GM19467 (cell line): ENCODE measurements around the gene ANKS6.

Experiments used
- ATAC-seq: cut with Tn5 transposase; IDR thresholded peaks from one replicate; pipeline ENCODE4 v1.9.1; 2021; ENCODE audit warnings: mild to moderate bottlenecking, moderate library complexity; ENCODE audit not compliant: unreplicated experiment

The ANKS6 gene

GRCh38 chr9:98791608-98792490 is 4.5 kb downstream of the ANKS6 start:
- ATAC-seq = no peak

DNA sequence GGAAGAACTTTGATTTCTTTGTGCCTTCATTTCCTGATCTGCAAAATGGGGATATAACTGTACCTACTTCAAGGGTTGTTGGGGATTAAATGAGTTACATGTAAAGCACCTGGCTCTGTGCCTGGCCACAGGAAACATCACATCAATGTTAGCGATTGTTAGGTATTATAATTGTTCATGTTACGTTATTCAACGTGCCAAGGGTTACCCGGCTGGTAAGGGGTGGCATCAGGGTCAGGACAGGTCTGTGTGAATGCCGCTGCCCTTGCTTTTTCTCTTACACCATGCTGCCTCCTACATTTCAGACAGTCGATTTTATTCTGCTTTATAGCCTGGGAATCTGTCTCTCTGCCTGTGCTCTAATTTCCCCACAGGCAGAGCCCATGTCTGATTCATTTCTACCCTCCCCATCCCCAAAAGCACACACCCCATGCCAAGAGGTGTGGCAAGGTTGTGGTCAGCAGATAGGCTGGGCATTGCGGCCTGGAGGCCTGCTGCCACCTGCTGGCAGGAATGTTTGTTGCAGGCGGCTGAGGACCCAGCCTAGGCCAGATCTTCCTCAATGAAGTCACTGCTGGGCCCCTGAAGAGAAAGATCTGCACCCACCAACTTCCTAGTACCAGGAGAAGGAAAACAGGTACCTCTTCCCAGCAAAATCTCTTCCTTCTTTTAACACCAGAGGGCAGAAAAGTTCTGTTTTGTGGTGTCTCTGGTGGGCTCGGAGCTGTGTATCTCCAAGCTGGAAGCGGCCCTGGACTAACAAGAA is 5.3 kb downstream of the ANKS6 start:
- no peak for ATAC-seq

GRCh38 chr9:98790134-98790841 is 6.1 kb downstream of the ANKS6 start:
- no peak for ATAC-seq

- no peak for ATAC-seq
These were observed 6.7 kb downstream of the ANKS6 start for GRCh38 chr9:98789483-98790133.

GRCh38 chr9:98787766-98788335 is 8.5 kb downstream of the ANKS6 start:
- ATAC-seq = no peak

DNA sequence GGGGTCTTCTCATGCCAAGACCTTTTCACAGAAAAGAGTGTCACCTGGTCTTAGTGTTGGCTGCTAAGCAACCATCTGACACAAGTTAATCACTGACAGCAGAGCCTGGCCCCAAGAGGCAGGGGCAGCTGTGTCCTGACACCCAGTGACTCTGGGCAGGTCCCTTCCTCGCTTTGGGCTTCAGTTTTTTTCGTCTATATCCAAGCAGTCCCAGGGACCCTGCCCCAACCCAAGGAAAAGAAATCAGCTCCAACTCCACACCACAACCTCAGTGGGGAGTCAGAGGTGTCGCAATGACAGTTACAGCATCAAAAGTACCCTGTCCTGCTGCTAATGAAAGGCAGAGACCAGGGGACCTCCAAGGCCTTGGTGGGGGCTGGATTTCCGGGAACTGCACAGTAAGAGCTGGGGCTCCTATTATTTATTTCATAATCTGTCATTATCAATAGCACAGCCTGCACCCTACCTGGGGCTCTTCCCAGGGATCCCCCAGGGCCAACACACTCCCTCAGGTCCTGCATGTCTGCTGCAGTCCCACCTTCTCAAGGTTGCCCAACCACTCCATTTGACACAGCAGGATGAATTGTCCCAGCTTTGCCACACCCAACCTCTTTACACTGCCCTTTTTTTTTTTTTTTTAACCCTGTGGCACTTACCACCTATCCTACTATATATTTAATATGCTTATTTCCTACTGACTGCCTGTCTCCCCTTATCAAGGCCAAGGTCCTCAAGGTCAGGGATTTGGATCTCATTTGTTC is 9.4 kb downstream of the ANKS6 start:
- no peak for ATAC-seq

DNA sequence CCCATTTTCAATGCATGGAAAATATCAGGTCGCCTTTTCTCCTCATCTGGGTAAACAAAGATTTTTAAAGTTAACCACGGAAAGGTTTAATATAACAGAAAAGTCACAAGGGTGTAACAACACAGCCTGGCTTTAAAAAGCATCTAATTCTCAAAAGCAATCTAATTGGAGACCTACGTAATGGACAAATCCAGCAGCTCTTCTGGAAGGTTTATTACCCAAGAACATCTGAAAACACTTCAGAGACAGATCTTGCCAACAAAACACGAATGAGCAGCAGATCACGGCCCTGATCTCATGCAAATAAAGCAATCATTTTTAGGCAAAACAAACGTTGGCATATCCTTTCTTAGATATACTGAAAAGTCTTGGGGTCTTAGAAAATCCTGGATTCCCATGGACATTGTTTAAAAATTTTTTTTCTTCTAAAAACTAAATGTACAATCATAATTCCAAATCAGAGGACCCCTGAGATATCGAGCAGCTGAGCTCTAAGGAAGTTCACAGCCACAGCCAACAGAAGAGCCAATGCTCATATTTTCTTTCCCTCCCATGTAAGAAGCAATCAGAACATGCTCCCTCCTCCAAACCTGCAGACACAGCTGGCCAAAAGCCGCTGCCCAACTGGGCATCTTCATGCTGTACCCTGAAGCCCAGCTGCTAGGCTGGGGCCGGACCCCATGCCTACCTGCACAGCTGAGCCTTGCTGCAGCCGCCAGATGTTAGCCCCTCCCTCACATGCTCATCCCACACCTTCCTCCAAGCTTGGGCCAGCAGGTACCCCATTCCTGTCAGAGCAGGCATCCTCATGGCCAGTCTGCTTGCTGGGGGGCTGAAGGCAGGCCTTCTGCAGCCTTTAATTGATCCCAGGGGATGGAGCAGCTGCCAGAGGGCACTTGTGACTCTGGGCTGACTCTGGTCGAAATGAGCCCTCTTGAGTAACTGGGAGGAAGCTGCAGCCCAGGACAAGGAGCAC is 11.2 kb downstream of the ANKS6 start:
- no peak for ATAC-seq

GRCh38 chr9:98783518-98784226 is 12.7 kb downstream of the ANKS6 start:
- no peak for ATAC-seq

GRCh38 chr9:98781588-98782383 is 14.6 kb downstream of the ANKS6 start:
- no peak for ATAC-seq

DNA sequence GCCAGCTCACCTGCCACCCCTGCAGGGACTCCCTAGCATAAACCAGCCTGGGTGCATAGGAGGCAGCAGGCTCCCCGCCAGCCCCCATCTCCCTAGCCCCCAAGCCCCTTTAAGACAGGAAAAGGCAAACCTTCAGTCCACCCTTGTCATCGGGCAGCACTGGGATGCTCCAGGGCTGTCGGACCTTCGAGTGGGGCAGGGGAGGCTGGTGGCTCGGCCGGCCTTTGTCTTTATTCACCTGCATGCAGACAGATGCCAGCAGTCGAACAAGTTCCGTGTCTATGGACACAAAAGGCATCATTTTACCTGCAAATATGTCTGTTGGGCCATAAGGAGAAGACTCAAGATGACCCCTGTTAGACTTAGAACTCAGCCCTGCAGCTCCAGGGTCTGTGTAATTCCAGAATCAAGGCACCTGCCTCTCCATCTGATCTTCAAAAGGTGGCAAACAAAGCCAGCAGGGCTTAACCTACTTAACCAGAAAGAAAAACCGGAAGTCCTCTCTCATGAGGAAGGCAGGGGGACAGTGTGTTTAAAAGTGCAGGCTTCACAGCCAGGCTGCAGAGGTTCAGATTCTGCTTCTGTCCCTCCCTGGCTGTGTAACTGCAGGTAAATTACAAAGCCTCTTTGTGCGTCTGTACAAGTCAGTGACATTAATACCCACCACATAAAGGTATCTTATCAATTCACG is 16.2 kb downstream of the ANKS6 start:
- ATAC-seq = no peak

GRCh38 chr9:98778711-98779530 is 17.4 kb downstream of the ANKS6 start:
- ATAC-seq = no peak

DNA sequence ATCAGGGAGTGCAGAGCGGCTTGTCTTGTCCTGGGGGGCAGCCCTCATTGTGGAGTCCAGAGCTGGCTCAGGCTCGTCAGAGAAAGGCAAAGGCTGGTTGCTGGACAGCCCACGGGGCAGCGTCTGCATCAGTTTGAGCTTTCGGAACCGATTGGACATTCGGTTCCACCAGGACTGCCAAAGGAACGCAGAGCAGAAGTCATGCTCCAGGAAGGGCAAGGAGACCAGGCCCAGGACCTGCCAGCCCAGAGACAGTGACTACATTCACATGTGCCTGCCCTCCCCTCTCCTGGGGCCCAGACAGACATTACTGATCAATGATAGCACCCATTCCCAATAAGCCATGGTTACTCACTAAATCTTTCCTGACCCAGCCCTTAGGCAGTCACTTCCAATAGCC is 18.1 kb downstream of the ANKS6 start:
- ATAC-seq = no peak

GRCh38 chr9:98777618-98778017 is 18.7 kb downstream of the ANKS6 start:
- ATAC-seq = no peak

GRCh38 chr9:98775831-98776441 is 20.4 kb downstream of the ANKS6 start:
- no peak for ATAC-seq

GRCh38 chr9:98774746-98775145 is 21.6 kb downstream of the ANKS6 start:
- ATAC-seq = no peak
